Heart left ventricle (tissue), 13 donors: ENCODE measurements around the gene AP3S2.

Source experiments
- POLR2A ChIP-seq, 2 donors: fragments of 450-650 bp; IDR thresholded peaks; one replicate each; pipeline ENCODE4 v1.6.1; 2017; ENCODE audit warnings: antibody characterized with exemption in 2 of 2, mild to moderate bottlenecking in 2 of 2, moderate library complexity in 2 of 2
- TF ChIP-seq, protein P1 (sequence below), 12 donors: fragments of 200-600 bp; sonication (generic) in 4 of 12; IDR thresholded peaks; one replicate each; pipeline versions ENCODE4 v1.5.0 to v1.8.0; 2018 to 2022; ENCODE audit warnings: antibody characterized with exemption in 12 of 12, mild to moderate bottlenecking in 5 of 12
- donor health status: ischemic (EF 13 %, LVEDD 7.1; RV severe dilation, severe dysfunction).
- donor health status: DM: no; HTN: yes; CAD: no.
- donor health status: DM: no; HTN: no; CAD: no.
- donor health status: ischemic (EF 25% LVEDD 6.9; RV normal size, moderate dysfunction).
- donor health status: ischemic (EF 25% LVEDD 5.7; RV mildly dilated, moderate dysfunction).
- donor health status: ischemic (EF 35%, LVEDD 5.7; RV mildly dilated, moderate dysfunction).
- donor health status: nonischemic (EF 11% LVEDD 7.7; RV severe dilation, severe dysfunction).
- donor health status: DM: yes; HTN: yes; CAD: no.
- donor health status: PGD.
- donor health status: ischemic (EF 29% LVEDD 5.4; RV normal size, mild dysfunction).
- donor health status: nonischemic (EF 23%, LVEDD 6.1; RV moderate dilation, normal function).

DNA sequence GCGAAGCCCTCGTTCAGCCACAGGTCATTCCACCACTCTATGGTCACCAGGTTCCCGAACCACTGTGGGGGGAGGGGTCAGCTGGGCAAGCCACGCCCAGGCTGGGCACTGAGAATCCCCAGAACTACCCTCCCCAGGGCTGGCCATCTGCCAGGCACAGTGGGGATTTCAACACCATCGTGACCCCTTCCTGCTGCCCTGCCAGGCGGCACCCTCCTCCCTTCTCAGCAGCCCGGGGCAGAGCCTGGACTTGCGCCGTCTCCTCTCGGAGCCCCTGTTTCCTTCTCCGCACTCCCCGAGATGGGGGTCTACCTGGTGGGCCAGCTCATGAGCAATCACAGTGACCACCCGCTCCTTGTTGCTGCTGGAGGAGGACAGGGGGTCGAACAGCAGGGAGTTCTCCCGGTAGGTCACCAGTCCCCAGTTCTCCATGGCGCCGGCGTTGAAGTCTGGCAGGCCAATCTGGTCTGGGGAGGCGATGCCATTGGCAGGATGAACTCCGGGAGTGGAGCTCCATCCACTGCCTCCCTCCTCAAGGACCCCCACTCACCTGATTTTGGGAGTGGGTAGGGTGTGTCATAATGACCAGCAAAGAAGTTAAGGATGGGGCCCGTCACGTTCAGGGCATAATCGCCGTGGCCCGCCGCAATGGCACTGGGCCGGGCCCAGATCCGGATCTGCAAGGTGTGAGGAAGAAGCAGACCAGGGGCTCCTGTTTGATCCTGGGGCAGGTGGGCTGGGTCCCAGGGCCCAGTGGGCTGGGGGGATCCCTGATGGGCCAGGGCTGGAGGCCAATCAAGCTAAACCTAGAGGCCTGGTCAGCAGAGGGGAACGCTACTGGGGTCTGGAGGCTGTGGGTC lies 89.6 kb downstream of the AP3S2 start:
- TF ChIP-seq, protein P1, sequence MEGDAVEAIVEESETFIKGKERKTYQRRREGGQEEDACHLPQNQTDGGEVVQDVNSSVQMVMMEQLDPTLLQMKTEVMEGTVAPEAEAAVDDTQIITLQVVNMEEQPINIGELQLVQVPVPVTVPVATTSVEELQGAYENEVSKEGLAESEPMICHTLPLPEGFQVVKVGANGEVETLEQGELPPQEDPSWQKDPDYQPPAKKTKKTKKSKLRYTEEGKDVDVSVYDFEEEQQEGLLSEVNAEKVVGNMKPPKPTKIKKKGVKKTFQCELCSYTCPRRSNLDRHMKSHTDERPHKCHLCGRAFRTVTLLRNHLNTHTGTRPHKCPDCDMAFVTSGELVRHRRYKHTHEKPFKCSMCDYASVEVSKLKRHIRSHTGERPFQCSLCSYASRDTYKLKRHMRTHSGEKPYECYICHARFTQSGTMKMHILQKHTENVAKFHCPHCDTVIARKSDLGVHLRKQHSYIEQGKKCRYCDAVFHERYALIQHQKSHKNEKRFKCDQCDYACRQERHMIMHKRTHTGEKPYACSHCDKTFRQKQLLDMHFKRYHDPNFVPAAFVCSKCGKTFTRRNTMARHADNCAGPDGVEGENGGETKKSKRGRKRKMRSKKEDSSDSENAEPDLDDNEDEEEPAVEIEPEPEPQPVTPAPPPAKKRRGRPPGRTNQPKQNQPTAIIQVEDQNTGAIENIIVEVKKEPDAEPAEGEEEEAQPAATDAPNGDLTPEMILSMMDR (IDR thresholded peaks at IDR 0.05), result no peak
- TF ChIP-seq POLR2A (IDR thresholded peaks at IDR 0.05), result no peak
